Measurements from ENCODE around the gene TEX48.

- TF ChIP-seq CTCF (IDR thresholded peaks at IDR 0.05) (no peak), EZH2 (IDR thresholded peaks at IDR 0.05; ENCODE audit: borderline replicate concordance, insufficient read depth, low read depth, low read length, poor library complexity, severe bottlenecking) (no peak)
These were observed 4.0 kb upstream of the TEX48 start for GRCh38 chr9:114685951-114686350.
